ENCODE data around the gene TMSB10. TPM values are rescaled to one million over a fixed set of nuclear protein-coding genes. Genes with fewer than 3 reads are reported as not detected.
A peak's percentile ranks its signal among the peaks of the same experiment; 100 is the strongest.
"Not testable (repeated sequence)": the region's sequence is repeated elsewhere in the genome, so short reads cannot be mapped to it uniquely, and the experiment has no call there.

TMSB10 gene
- total RNA-seq, 1 donor from 2014 or later, result 450 TPM

GRCh38 chr2:84897773-84898172 is 7.7 kb upstream of the TMSB10 start:
- DNase-seq (no peak), ATAC-seq (no peak)
- intact Hi-C loops (cut with micrococcal nuclease), result no loop called here

GRCh38 chr2:84899304-84900204 is 5.9 kb upstream of the TMSB10 start:
- intact Hi-C loops (cut with micrococcal nuclease), result no loop called here
- no peak for DNase-seq
- no peak for ATAC-seq

- intact Hi-C loops (cut with micrococcal nuclease), result no loop called here
- no peak for ATAC-seq
- DNase-seq, result no peak
These were observed 4.5 kb upstream of the TMSB10 start for GRCh38 chr2:84900971-84901370.

GRCh38 chr2:84901593-84902120 is 3.8 kb upstream of the TMSB10 start:
- intact Hi-C loops (cut with micrococcal nuclease), result no loop called here
- ATAC-seq (no peak), DNase-seq (no peak)

- DNase-seq (no peak), ATAC-seq (no peak)
- intact Hi-C loops (cut with micrococcal nuclease), result no loop called here
These were observed 2.9 kb upstream of the TMSB10 start for GRCh38 chr2:84902526-84902925.

GRCh38 chr2:84904151-84904550 is 1.3 kb upstream of the TMSB10 start:
- ATAC-seq, result no peak
- intact Hi-C loops (cut with micrococcal nuclease), result no loop called here
- no peak for DNase-seq

- ATAC-seq (peak; percentile 73), DNase-seq (peak; percentile 83)
- intact Hi-C loops (cut with micrococcal nuclease), result no loop called here
These were observed 710 bp upstream of the TMSB10 start for GRCh38 chr2:84904717-84905174.

- peak; percentile 54 for DNase-seq
- intact Hi-C loops (cut with micrococcal nuclease), result no loop called here
- ATAC-seq, result peak; percentile 15
These were observed 848 bp downstream of the TMSB10 start for GRCh38 chr2:84906108-84906899.

- DNase-seq, result peak; percentile 71
- intact Hi-C loops (cut with micrococcal nuclease), result no loop called here
- peak; percentile 53 for ATAC-seq
These were observed 1.7 kb downstream of the TMSB10 start for GRCh38 chr2:84906900-84907714.

- ATAC-seq (no peak), DNase-seq (no peak)
- intact Hi-C loops (cut with micrococcal nuclease), result no loop called here
These were observed 3.7 kb downstream of the TMSB10 start for GRCh38 chr2:84908948-84909713.

- intact Hi-C loops (cut with micrococcal nuclease), result no loop called here
- ATAC-seq (no peak), DNase-seq (no peak)
These were observed 5.8 kb downstream of the TMSB10 start for GRCh38 chr2:84911135-84911678.

GRCh38 chr2:84912984-84913383 is 7.5 kb downstream of the TMSB10 start:
- intact Hi-C loops (cut with micrococcal nuclease), result no loop called here
- DNase-seq (no peak), ATAC-seq (no peak)

- ATAC-seq (no peak), DNase-seq (no peak)
- intact Hi-C loops (cut with micrococcal nuclease), result no loop called here
These were observed 8.9 kb downstream of the TMSB10 start for GRCh38 chr2:84914334-84914733.

GRCh38 chr2:84915675-84916074 is 10.2 kb downstream of the TMSB10 start:
- ATAC-seq; DNase-seq; intact Hi-C loops (cut with micrococcal nuclease): not testable (repeated sequence)

- DNase-seq; intact Hi-C loops (cut with micrococcal nuclease); ATAC-seq: not testable (repeated sequence)
These were observed 12.4 kb downstream of the TMSB10 start for GRCh38 chr2:84917821-84918220.

GRCh38 chr2:84918430-84918829 is 13.0 kb downstream of the TMSB10 start:
- intact Hi-C loops (cut with micrococcal nuclease), result no loop called here
- DNase-seq, result no peak
- no peak for ATAC-seq

- peak; percentile 90 for ATAC-seq
- peak; percentile 35 for DNase-seq
- intact Hi-C loops (cut with micrococcal nuclease), result no loop called here
These were observed 14.6 kb downstream of the TMSB10 start for GRCh38 chr2:84919885-84920580.

Data from left ventricle myocardium superior (tissue), 1 donor.